K562 (cell line): ENCODE measurements around the gene SORCS2. TPM values are rescaled to one million over a fixed set of nuclear protein-coding genes. Genes with fewer than 3 reads are reported as not detected.

Experiments used
- ATAC-seq: fragments of 200-7000 bp; cut with Tn5 transposase; 3 replicates; pipeline ENCODE4 v1.9.1; 2020; ENCODE audit warnings: moderate library complexity
- BruUV-seq: library from RNA; stranded (reverse); fragments of 400-500 nt; replicated peaks from 2 replicates; lab custom pipeline; 2021; lab: Mats Ljungman, UMichigan
- CTCF ChIA-PET: fragments of 300-600 bp; formaldehyde crosslinking; extraction: SDS; loops from one replicate; lab custom pipeline; 2021; ENCODE audit warnings: low intra/inter-chr PET ratio; lab: Yijun Ruan, JAX
- POLR2A ChIA-PET: fragments of 300-600, 350-650 bp; sonication (Branson Sonifier 250); formaldehyde crosslinking; extraction: SDS; loops from one replicate; lab custom pipeline; 2021; ENCODE audit warnings: antibody characterized with exemption, inconsistent platforms; lab: Yijun Ruan, JAX
- DNase-seq, 4 experiments: peaks; one replicate each; pipeline versions ENCODE4 v3.0.0 to v3.0.0-alpha.2; 2011 to 2018; ENCODE audit warnings: low spot score in 3 of 4, mixed read lengths in 3 of 4; ENCODE audit errors: extremely low read depth in 1 of 4
- FAIRE-seq: peaks from 2 replicates; lab custom pipeline; 2011; peaks lifted over from hg19 to GRCh38; lab: Jason Lieb, UNC
- H2AFZ ChIP-seq: 2 replicates; pipeline ENCODE4 v1.6.0; 2011; ENCODE audit warnings: low read depth, low read length, control low read depth, inconsistent platforms
- H3K27ac ChIP-seq: fragments of 200-600 bp; 3 replicates; pipeline ENCODE4 v1.8.0; 2011; ENCODE audit warnings: low read depth, mild to moderate bottlenecking, control low read depth, inconsistent platforms, low read length, moderate library complexity, mixed read lengths; ENCODE audit errors: extremely low read depth
- H3K27me3 ChIP-seq, 2 experiments: fragments of 300-600 bp in 1 of 2; 2 replicates in 1 of 2; 3 replicates in 1 of 2; pipeline versions ENCODE4 v1.6.0 to v1.8.0; 2011; ENCODE audit warnings: inconsistent platforms in 2 of 2, low read length in 2 of 2, mild to moderate bottlenecking in 1 of 2, mixed read lengths in 1 of 2, moderate library complexity in 1 of 2; ENCODE audit not compliant: control insufficient read depth in 2 of 2, insufficient read depth in 2 of 2
- H3K36me3 ChIP-seq: fragments of 300-600 bp; 3 replicates; pipeline ENCODE4 v1.8.0; 2011; ENCODE audit warnings: mild to moderate bottlenecking, low read length, inconsistent platforms; ENCODE audit not compliant: control insufficient read depth, insufficient read depth
- H3K4me1 ChIP-seq, 2 experiments: fragments of 200-600 bp in 1 of 2; replicated peaks in 1 of 2; 2 replicates in 1 of 2; 3 replicates in 1 of 2; pipeline versions ENCODE4 v1.5.1 to v1.8.0; 2011; ENCODE audit warnings: inconsistent platforms in 2 of 2, low read length in 2 of 2, mild to moderate bottlenecking in 1 of 2, mixed read lengths in 1 of 2, moderate library complexity in 1 of 2; ENCODE audit not compliant: control insufficient read depth in 2 of 2, insufficient read depth in 2 of 2
- H3K4me2 ChIP-seq: 2 replicates; pipeline ENCODE4 v1.6.1; 2011; ENCODE audit warnings: low read length, control low read depth, inconsistent platforms, mixed read lengths; ENCODE audit not compliant: insufficient read depth
- H3K4me3 ChIP-seq: fragments of 200-600 bp; sonication (generic), shearing (Covaris generic); 2 replicates; pipeline ENCODE4 v1.5.1; 2016; ENCODE audit warnings: control low read depth, inconsistent platforms
- H3K79me2 ChIP-seq: fragments of 200-600 bp; 3 replicates; pipeline ENCODE4 v1.8.0; 2011; ENCODE audit warnings: low read length, inconsistent platforms; ENCODE audit not compliant: control insufficient read depth, insufficient read depth
- H3K9ac ChIP-seq, 2 experiments: 2 replicates each; pipeline versions ENCODE4 v1.6.0 to v1.6.1; 2011; ENCODE audit warnings: low read depth in 2 of 2, low read length in 2 of 2, control low read depth in 1 of 2, inconsistent platforms in 1 of 2, mild to moderate bottlenecking in 1 of 2, mixed read lengths in 1 of 2; ENCODE audit not compliant: insufficient read depth in 1 of 2
- H3K9me1 ChIP-seq: one replicate; pipeline ENCODE4 v1.6.0; 2011; ENCODE audit warnings: inconsistent platforms, mild to moderate bottlenecking, low read length, moderate library complexity; ENCODE audit not compliant: control insufficient read depth, insufficient read depth
- H3K9me3 ChIP-seq: replicated peaks from 2 replicates; pipeline ENCODE4 v1.5.1; 2011; ENCODE audit warnings: low read depth, low read length, inconsistent platforms; ENCODE audit not compliant: control insufficient read depth, insufficient read depth
- H4K20me1 ChIP-seq: replicated peaks from 2 replicates; pipeline ENCODE4 v1.6.1; 2011; ENCODE audit warnings: low read length, inconsistent platforms, mixed read lengths; ENCODE audit not compliant: control insufficient read depth, insufficient read depth
- CXXC5 ChIP-seq: fragments of 250-450 bp; sonication (Bioruptor Pico); IDR thresholded peaks from 2 replicates; pipeline ENCODE4 v1.8.0; 2022; ENCODE audit warnings: inconsistent platforms, mild to moderate bottlenecking, moderate library complexity
- ERF ChIP-seq: fragments of 450-650 bp; formaldehyde crosslinking; IDR thresholded peaks from 2 replicates; pipeline ENCODE4 v1.4.0; 2020; ENCODE audit warnings: mild to moderate bottlenecking, mixed read lengths
- FOXK2 ChIP-seq, 2 experiments: fragments of 450-650 bp; IDR thresholded peaks in 1 of 2; conservative IDR thresholded peaks in 1 of 2; 2 replicates each; pipeline ENCODE4 v1.6.1; 2016; ENCODE audit warnings: low read depth in 2 of 2, mild to moderate bottlenecking in 1 of 2
- ILK ChIP-seq: fragments of 450-650 bp; IDR thresholded peaks from 2 replicates; pipeline ENCODE4 v1.6.1; 2016; ENCODE audit warnings: missing genetic modification characterization, low read depth, mild to moderate bottlenecking, missing compliant biosample characterization, moderate library complexity, borderline replicate concordance
- NR2C2 ChIP-seq, 2 experiments: fragments of 200-800 bp in 1 of 2; sonication (Bioruptor generic) in 1 of 2; sonication (generic) in 1 of 2; formaldehyde crosslinking in 1 of 2; IDR thresholded peaks; 2 replicates each; pipeline versions ENCODE4 v1.6.1 to v1.8.0; 2016 to 2022; ENCODE audit warnings: mild to moderate bottlenecking in 1 of 2, missing compliant biosample characterization in 1 of 2, missing genetic modification characterization in 1 of 2, missing genetic modification reagents in 1 of 2
- SMAD3 ChIP-seq: fragments of 450-650 bp; formaldehyde crosslinking; conservative IDR thresholded peaks from 2 replicates; pipeline ENCODE4 v1.4.0; 2020; ENCODE audit warnings: mild to moderate bottlenecking
- STAT5A ChIP-seq: IDR thresholded peaks from 2 replicates; pipeline ENCODE4 v1.6.1; 2012; ENCODE audit warnings: low read length, inconsistent platforms, borderline replicate concordance
- ZNF41 ChIP-seq: fragments of 250-450 bp; sonication (Bioruptor Pico); conservative IDR thresholded peaks from 2 replicates; pipeline ENCODE4 v1.4.0; 2020; ENCODE audit warnings: mild to moderate bottlenecking
- ZNF695 ChIP-seq: fragments of 450-650 bp; formaldehyde crosslinking; IDR thresholded peaks from 2 replicates; pipeline ENCODE4 v1.4.0; 2020; ENCODE audit warnings: mild to moderate bottlenecking, moderate library complexity
- WGBS: fragments of 100-300 bp; shearing (Covaris generic); methylation state at CpG from one replicate; pipeline ENCODE4 v1.1.6; 2016; ENCODE audit warnings: low coverage, mixed read lengths; ENCODE audit not compliant: insufficient coverage; ENCODE audit errors: missing lambda C conversion rate; 5-methylcytosine and 5-hydroxymethylcytosine counted together
- in situ Hi-C: fragments of 300-500 bp; cut with MboI; formaldehyde crosslinking; loops from 4 replicates; pipeline ENCODE4 v1.15.0; 2018; ENCODE audit warnings: inconsistent platforms, mixed read lengths
- intact Hi-C: fragments of 100-400 bp; cut with micrococcal nuclease; formaldehyde crosslinking; loops from 2 replicates; pipeline ENCODE4 v1.14.2; 2022
- polyA plus RNA-seq, 8 experiments: library from polyadenylated mRNA; depleted of rRNA in 4 of 8; stranded (reverse) in 5 of 8; unstranded in 3 of 8; fragments of >200 nt; fragmentation: Nextera tagmentation in 2 of 8; fragmentation: Illumina TruSeq in 1 of 8; extraction: Ambion mirVana in 2 of 8; extraction: Trizol in 1 of 8; gene quantifications; 2 replicates each; pipeline versions ENCODE4 v1.2.1 to v1.2.3, GENCODE V29; 2011 to 2014; ENCODE audit warnings: inconsistent platforms in 1 of 8, missing spikeins in 1 of 8
- total RNA-seq, 7 experiments: library from RNA; depleted of rRNA in 6 of 7; stranded (reverse); fragments of >200 nt in 6 of 7; fragmentation: Illumina TruSeq in 2 of 7; extraction: Trizol in 2 of 7; gene quantifications; 2 replicates each; pipeline versions ENCODE4 v1.2.1 to v1.2.3, GENCODE V29; 2011 to 2021; ENCODE audit warnings: low replicate concordance in 1 of 7
- TF ChIP-seq, protein P1 (sequence below): fragments of 250-450 bp; sonication (Bioruptor Pico); IDR thresholded peaks from 2 replicates; pipeline ENCODE4 v1.5.0; 2021
- TF ChIP-seq, protein P2 (sequence below), 2 experiments: fragments of 200-800 bp in 1 of 2; sonication (Bioruptor generic) in 1 of 2; sonication (generic) in 1 of 2; formaldehyde crosslinking in 1 of 2; IDR thresholded peaks in 1 of 2; conservative IDR thresholded peaks in 1 of 2; 2 replicates each; pipeline versions ENCODE4 v1.5.0 to v1.6.1; 2016 to 2020; ENCODE audit warnings: missing compliant biosample characterization in 1 of 2, missing genetic modification characterization in 1 of 2, missing genetic modification reagents in 1 of 2
- TF ChIP-seq, protein P3 (sequence below): fragments of 250-450 bp; sonication (Bioruptor Pico); IDR thresholded peaks from 2 replicates; pipeline ENCODE4 v1.4.0; 2020

The SORCS2 gene
- total and polyA plus RNA-seq, 9 of the 15 experiments (the other 6 are each of a cell fraction or from before 2014, with no cell fraction given), result not detected

DNA sequence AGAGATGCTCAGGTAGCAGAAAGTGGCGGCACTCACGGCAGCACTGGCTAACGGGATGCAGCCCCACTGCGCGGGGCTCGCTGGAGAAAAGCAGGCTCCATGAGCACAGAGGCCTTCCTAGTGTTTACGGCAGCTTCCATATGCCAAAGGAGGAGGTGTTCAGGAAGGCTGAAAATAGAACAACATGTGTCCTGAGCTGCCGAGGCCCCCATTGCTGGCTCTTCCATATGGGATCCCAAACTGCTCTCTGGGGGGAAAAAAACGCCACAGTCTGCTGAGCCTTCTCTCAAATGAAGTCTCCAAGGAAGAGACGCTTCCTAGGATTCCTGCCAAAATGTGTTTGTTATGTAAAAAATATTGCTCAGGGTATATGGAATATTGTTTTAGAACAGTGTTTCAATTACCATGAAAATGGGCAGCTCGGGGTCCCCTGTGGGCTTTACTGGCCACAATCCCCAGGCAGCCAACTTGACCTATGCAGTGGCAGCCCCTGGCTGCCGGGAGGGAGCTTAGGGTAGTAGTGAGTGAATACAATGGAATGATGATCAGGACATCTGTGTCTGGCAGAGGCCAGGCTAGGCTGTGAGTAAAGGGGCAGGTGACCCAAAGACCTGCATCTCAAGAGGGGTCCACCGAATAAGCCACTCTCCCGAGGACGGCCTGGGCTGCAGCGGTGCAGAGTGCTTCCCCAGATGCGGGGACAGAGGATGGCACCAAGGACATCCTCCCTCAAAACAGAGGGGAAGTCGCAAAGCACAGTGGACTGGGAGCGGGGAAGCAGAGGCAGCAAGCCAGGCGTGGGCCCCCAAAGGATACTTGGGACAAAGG lies 577.3 kb downstream of the SORCS2 start:
- Histone ChIP-seq H3K27me3 (no peaks in the 10 kb centered on the region; a peak in 1 of 5 replicates), H4K20me1 (peaks cover 4% of the 10 kb centered on the region; the same call in 1 of the 2 replicates), H3K27ac (no peak overlapping the region), H3K4me2 (no peak overlapping the region), H3K9ac (no peak overlapping the region), H2AFZ (no peak overlapping the region), H3K4me3 (no peak overlapping the region), H3K9me1 (no peaks in the 10 kb centered on the region), H3K36me3 (peaks cover 17% of the 10 kb centered on the region), H3K9me3 (no peaks in the 10 kb centered on the region; the same call in 1 of the 2 replicates), H3K79me2 (no peaks in the 10 kb centered on the region), H3K4me1 (no peaks in the 10 kb centered on the region; a peak in 1 of 5 replicates)
- 55% methylated on average over 17 of the region's 20 CpGs for WGBS
- FAIRE-seq, result no peak
- no peak for DNase-seq
- in situ Hi-C loops (no loop called here), intact Hi-C loops (no loop called here)
- no TSS peak for BruUV-seq
- POLR2A ChIA-PET, result interaction anchor here (0.6 kb wide), 1 partner anchor 206 kb away, joined by 3 read pairs; no protein-coding TSS in a partner anchor
- no peak for ATAC-seq
- CTCF ChIA-PET, result no interaction called here
- no peak for TF ChIP-seq NR2C2 (CRISPR knock-in tag; IDR thresholded peaks at IDR 0.05)
- TF ChIP-seq NR2C2 (tag; IDR thresholded peaks at IDR 0.05), result no peak
- no peak for TF ChIP-seq CXXC5 (CRISPR knock-in tag)
- no peak for TF ChIP-seq SMAD3 (CRISPR knock-in tag)
- no peak for TF ChIP-seq ILK
- TF ChIP-seq, protein P1, sequence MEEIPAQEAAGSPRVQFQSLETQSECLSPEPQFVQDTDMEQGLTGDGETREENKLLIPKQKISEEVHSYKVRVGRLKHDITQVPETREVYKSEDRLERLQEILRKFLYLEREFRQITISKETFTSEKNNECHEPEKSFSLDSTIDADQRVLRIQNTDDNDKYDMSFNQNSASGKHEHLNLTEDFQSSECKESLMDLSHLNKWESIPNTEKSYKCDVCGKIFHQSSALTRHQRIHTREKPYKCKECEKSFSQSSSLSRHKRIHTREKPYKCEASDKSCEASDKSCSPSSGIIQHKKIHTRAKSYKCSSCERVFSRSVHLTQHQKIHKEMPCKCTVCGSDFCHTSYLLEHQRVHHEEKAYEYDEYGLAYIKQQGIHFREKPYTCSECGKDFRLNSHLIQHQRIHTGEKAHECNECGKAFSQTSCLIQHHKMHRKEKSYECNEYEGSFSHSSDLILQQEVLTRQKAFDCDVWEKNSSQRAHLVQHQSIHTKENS (CRISPR knock-in tag), result no peak
- no peak for TF ChIP-seq ZNF41 (CRISPR knock-in tag)
- no peak for TF ChIP-seq ERF (CRISPR knock-in tag)
- TF ChIP-seq, protein P2, sequence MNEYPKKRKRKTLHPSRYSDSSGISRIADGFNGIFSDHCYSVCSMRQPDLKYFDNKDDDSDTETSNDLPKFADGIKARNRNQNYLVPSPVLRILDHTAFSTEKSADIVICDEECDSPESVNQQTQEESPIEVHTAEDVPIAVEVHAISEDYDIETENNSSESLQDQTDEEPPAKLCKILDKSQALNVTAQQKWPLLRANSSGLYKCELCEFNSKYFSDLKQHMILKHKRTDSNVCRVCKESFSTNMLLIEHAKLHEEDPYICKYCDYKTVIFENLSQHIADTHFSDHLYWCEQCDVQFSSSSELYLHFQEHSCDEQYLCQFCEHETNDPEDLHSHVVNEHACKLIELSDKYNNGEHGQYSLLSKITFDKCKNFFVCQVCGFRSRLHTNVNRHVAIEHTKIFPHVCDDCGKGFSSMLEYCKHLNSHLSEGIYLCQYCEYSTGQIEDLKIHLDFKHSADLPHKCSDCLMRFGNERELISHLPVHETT (CRISPR knock-in tag; conservative IDR thresholded peaks at IDR 0.05 in 1 of 2, IDR thresholded peaks at IDR 0.05 in 1 of 2), result no peak
- TF ChIP-seq FOXK2 (conservative IDR thresholded peaks at IDR 0.05 in 1 of 2, IDR thresholded peaks at IDR 0.05 in 1 of 2; ENCODE audit: low read depth in 2 of 2), result no peak
- TF ChIP-seq ZNF695 (CRISPR knock-in tag), result no peak
- TF ChIP-seq, protein P3, sequence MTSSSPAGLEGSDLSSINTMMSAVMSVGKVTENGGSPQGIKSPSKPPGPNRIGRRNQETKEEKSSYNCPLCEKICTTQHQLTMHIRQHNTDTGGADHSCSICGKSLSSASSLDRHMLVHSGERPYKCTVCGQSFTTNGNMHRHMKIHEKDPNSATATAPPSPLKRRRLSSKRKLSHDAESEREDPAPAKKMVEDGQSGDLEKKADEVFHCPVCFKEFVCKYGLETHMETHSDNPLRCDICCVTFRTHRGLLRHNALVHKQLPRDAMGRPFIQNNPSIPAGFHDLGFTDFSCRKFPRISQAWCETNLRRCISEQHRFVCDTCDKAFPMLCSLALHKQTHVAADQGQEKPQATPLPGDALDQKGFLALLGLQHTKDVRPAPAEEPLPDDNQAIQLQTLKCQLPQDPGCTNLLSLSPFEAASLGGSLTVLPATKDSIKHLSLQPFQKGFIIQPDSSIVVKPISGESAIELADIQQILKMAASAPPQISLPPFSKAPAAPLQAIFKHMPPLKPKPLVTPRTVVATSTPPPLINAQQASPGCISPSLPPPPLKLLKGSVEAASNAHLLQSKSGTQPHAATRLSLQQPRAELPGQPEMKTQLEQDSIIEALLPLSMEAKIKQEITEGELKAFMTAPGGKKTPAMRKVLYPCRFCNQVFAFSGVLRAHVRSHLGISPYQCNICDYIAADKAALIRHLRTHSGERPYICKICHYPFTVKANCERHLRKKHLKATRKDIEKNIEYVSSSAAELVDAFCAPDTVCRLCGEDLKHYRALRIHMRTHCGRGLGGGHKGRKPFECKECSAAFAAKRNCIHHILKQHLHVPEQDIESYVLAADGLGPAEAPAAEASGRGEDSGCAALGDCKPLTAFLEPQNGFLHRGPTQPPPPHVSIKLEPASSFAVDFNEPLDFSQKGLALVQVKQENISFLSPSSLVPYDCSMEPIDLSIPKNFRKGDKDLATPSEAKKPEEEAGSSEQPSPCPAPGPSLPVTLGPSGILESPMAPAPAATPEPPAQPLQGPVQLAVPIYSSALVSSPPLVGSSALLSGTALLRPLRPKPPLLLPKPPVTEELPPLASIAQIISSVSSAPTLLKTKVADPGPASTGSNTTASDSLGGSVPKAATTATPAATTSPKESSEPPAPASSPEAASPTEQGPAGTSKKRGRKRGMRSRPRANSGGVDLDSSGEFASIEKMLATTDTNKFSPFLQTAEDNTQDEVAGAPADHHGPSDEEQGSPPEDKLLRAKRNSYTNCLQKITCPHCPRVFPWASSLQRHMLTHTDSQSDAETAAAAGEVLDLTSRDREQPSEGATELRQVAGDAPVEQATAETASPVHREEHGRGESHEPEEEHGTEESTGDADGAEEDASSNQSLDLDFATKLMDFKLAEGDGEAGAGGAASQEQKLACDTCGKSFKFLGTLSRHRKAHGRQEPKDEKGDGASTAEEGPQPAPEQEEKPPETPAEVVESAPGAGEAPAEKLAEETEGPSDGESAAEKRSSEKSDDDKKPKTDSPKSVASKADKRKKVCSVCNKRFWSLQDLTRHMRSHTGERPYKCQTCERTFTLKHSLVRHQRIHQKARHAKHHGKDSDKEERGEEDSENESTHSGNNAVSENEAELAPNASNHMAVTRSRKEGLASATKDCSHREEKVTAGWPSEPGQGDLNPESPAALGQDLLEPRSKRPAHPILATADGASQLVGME (CRISPR knock-in tag), result no peak
- no peak for TF ChIP-seq STAT5A
